ENCODE results near the gene FARSA.
"Not testable (repeated sequence)": the region's sequence is repeated elsewhere in the genome, so short reads cannot be mapped to it uniquely, and the experiment has no call there.

The FARSA gene

DNA sequence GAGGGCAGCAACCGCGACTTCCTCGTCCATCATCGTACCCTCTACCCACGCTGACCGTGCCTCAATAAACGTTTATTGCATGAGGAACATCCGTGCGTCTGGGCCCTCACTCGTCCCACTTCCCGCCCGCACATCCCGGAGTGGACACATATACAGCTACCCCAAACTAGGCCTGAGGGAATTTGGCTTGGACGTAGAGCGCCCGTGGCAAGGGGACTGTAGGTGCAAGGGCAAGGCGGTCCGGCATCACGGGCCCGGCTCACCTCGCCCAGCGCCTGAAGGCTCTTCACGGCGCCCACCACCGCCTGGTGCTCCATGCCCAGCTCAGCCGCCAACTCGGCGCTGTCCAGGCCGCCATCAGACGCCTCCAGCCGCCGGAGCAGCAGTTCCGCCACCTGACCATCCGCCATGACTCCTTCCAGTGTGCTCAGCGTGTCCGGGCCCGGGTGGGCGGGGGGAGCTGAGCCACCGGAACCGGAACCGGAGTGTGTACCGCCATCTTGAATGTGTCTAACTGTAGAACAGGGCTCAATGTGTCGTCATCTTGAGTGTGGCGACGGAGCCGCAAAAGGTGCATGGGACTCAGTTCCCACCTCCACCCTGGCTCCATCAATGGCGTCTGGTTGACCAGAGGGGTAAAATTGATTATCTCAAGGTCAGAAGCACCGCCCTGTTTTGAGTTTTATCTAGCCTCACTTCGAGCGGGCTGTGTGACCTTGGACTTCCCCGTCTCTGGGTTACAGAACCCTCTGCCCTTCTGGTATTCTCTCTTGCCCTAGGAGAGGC, at the start of gene FARSA:
TSS of gene FARSA (minus strand) at position 425 of the 786 bp plus-strand sequence. CDS start at position 410, 15 bp downstream.
- in situ Hi-C loops (cut with MboI; ENCODE audit: low sequenced_read_pairs): no loop called here

DNA sequence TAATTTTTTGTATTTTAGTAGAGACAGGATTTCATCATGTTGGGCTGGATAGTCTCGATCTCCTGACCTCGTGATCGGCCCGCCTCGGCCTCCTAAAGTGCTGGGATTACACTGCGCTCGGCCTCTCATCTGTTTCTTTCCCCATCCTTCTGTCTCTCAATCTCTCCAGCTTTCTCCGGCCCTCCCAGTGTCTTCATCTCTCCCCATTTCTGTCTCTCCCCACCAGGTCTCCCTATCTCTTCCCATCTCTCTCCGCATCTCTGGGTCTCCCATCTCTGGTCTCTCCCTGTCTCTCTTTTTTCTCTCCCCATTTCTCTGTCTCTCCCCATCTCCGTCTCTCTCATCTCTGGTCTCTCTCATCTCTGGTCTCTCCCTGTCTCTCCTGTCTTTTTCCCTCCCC, 49.6 kb upstream of the FARSA start:
- in situ Hi-C loops (cut with MboI; ENCODE audit: low sequenced_read_pairs): no loop called here

DNA sequence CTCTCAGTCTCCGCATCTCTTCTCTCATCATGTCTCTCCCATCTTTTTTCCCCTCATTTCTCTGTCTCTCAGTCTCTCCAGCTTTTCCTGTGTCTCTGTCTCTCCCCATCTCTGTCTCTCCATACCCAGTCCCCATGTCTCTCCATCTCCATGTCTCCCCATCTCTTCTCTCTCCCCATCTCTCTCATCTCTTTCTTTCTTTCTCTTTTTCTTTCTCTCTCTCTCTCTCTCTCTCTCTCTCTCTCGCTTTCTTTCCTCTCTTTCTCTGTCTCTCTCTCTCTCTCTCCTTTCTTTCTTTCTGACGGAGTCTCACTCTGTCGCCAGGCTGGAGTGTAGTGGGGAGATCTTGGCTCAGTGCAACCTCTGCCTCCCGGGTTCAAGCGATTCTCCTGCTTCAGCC, 49.1 kb upstream of the FARSA start:
- in situ Hi-C loops (cut with MboI; ENCODE audit: low sequenced_read_pairs): no loop called here

DNA sequence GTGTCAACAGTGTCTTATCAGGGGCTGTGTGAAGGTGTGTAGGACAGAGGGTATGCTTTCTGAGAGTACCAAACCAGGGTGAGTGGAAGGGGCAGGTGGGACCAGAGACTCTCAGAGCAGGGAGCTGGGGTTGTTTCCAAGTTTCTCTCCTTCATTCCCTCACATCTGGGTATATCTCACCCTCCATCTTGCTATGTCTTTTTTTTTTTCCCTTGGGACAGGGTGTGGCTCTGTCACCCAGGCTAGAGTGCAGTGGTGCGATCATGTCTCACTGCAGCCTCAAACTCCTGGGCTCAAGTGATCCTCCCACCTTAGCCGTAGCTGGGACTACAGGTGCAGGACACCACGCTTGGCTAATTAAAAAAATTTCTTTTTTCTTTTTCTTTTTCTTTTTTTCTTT, 46.5 kb upstream of the FARSA start:
- in situ Hi-C loops (cut with MboI; ENCODE audit: low sequenced_read_pairs): loop anchor here (5.0 to 10.0 kb wide), 3 partner anchors 112 to 615 kb away; no protein-coding TSS in a partner anchor

DNA sequence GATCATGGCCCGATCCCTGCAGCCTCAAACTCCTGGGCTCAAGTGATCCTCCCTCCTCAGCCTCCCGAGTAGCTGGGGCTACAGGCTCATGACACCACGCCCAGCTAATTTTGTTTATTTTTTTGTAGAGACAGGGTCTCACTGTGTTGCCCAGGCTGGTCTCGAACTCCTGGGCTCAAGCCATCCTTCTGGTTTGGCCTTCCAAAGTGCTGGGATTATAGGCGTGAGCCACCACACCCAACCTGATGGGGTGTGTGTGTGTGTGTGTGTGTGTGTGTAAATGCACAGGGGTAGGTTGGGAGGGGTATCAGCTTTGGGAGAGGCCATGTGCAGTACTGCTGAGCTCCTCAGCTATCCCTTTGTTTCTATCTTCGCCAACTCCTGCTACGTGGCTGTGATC, 42.6 kb upstream of the FARSA start:
- in situ Hi-C loops (cut with MboI; ENCODE audit: low sequenced_read_pairs): loop anchor here (5.0 to 10.0 kb wide), 3 partner anchors 116 to 619 kb away; no protein-coding TSS in a partner anchor

DNA sequence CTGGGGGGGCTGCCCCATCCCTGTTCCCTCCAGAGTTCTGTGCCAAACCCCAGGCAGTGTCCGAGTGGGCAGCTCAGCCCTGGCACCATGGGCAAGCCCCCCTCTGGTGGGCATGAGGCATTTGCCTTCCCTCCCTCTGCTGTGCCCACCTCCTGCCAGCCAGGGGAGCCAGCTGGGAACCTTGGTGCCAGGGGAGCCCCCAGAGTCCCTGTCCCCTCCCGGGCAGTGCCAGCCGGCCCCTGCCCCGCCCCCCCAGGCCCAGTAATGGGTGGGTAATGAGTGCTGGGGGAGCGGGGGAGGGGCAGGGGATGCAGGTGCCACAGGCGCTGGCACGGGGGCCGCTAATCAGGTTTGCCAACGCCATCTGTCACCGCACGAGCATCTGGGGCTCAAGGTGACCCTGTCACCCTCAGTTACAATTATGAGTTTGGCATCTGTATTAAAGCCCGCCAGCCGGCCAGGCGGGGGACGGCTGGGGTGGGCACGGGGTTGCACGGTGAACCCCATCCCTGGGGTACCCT, 41.8 kb upstream of the FARSA start:
- in situ Hi-C loops (cut with MboI; ENCODE audit: low sequenced_read_pairs): loop anchor here (5.0 to 10.0 kb wide), 3 partner anchors 117 to 620 kb away; no protein-coding TSS in a partner anchor

DNA sequence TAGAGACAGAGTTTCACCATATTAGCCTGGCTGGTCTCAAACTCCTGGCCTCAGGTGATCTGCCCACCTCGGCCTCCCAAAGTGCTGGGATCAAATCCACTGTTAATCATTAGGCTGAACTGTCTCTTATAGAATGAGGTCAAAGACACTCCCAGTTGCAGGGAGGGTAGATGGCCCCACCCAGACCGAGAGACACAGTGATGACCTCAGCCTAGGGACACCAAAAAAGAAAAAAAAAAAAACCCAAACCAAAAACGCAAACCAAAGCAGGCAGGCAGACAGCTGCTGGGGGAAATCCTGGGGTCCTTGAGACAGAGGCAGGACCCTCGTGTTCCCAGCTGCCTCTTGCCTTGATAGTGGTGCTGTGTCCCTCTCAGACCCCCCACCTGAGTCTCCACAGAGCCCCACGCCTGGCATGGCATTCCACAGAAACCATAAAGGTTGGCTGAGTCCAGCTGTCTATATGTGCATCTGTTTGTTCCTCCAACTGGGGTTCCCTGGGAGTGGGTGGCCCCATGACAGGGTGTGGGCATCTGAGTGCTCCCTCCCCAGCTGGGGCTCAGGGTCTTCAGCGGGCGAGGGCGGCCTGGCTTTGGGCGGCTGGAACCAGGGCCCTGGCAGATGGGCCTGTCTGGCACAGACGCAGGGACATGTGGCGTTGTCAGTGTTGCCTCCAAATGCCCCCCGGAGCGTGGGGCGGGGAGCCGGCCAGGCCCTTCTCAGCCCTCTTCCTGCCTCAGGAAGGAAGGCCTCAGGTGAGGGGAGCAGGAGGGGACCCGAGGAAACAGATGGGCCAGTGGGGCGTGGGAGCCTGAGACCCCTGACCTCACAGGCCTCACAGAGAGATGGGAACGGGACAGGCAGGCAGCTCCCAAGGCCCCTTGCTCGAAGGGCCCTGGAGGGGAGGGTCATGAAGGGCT, 41.0 kb upstream of the FARSA start:
- in situ Hi-C loops (cut with MboI; ENCODE audit: low sequenced_read_pairs): loop anchor here (5.0 to 10.0 kb wide), 3 partner anchors 118 to 620 kb away; no protein-coding TSS in a partner anchor

DNA sequence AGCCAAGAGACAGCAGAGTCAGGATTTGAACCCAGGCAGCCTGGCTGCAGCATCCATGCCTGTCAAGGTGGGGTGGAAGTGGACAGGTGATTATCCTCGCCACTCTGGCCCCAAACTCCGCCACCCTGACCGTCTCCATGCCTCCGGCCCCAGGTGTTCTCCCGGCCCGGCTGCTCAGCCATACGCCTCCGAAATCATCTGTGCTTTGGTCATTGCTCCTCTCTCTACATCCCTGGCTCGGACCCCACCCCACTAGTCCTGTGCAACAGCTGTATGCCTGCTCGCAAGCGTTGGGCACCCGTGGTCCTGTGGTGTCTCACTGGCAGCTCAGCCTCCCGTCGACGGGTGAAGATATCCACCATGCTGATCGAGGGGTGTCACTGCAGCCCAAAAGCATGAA, 39.7 kb upstream of the FARSA start:
- in situ Hi-C loops (cut with MboI; ENCODE audit: low sequenced_read_pairs): loop anchor here (10.0 kb wide), 2 partner anchors 292 to 622 kb away; no protein-coding TSS in a partner anchor

DNA sequence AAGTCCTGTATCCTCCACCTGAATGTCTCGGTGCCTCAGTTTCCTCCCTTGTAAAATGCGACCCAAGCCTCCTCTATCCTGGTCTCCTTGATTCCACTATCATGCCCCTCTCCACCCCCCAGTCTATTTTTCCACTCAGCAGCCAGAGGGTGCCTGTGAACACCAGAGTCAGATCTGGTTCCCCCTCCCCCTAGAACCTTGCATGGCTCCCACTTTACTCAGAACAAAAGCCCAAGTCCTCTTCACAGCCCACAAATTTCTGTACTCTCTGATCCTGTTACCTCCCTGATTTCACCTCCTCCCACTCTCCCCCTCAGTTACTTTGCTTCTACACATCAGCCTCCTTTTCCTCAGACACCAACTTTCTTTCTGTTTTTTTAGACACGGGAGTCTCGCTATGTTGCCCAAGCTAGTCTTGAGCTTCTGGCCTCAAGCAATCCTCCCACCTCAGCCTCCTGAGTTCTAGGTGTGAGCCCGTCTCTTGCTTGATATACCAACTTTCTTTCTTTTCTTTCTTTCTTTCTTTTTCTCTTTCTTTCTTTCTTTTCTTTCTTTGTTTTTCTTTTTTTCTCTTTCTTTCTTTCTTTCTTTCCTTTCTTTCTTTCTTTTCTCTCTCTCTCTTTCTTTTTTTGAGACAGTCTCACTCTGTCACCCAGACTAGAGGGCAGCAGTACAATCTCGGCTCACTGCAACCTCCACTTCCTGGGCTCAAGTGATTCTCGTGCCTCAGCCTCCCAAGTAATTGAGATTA, 36.7 kb upstream of the FARSA start:
- in situ Hi-C loops (cut with MboI; ENCODE audit: low sequenced_read_pairs): loop anchor here (10.0 kb wide), 2 partner anchors 295 to 625 kb away; no protein-coding TSS in a partner anchor

DNA sequence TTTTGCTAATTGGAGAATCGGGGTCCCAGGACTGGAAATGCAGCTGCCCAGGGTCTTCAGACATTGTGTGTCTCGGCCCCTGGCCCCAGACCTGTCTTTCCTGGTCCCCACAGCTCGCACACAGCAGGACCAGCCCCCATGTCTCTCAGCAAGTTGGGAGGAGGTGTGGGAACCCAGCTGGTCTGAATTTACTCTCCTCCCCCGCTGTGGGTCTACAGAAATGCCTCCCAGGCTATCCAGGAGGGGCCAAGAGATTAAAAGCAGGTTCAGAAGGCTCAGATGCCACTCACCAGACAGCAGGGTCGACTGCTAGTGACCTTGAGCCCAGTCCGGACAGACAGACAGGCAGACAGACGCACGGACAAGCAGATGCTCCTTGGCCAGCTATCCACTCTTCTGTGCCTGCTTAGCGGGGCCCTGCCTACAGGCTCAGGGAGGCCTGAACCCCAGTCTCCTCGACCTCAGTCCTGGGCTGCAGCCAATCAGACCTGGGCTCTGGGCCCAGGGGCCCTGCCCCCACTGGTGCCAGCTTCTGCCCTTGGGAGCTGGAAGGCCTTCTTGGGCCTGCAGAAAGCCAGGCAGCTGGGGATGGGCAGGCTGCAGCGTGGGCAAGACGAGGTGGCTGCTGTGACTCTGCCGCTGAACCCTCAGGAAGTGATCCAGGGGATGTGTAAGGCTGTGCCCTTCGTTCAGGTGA, 35.9 kb upstream of the FARSA start, which contains the start of gene DAND5:
TSS of gene DAND5 (plus strand) at position 285 of the 697 bp plus-strand sequence. CDS start at position 370, 85 bp downstream.
- in situ Hi-C loops (cut with MboI; ENCODE audit: low sequenced_read_pairs): no loop called here

DNA sequence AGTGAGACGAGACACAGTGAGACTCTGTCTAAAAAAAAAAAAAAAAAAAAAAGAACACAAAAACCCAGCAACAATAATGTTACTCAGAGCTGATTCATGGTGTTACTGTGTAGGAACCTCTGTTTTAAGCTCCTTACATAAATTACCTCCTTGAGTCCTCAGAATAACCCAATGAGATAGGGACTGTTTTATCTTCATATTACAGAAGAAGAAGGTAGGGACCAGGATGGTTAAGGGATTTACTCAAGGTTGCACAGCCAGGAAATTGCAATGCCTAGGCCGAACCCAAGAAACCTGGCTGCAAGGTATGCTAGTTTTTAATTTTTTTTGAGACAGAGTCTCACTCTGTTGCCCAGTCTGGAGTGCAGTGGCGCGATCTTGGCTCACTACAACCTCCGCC, 34.4 kb upstream of the FARSA start:
- in situ Hi-C loops (cut with MboI; ENCODE audit: low sequenced_read_pairs): no loop called here

DNA sequence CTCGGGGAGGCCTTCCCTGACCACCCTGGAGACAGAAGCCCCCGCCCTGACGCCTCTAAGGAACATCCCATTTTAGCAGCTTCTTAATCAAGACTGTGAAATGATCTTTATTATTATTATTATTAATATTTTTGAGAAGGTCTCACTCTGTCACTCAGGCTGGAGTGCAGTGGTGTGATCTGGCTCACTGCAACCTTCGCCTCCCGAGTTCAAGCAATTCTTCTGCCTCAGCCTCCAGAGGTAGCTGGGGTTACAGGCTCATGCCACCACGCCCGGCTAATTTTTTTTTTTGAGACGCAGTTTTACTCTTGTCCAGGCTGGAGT, 32.3 kb upstream of the FARSA start:
- in situ Hi-C loops (cut with MboI; ENCODE audit: low sequenced_read_pairs): no loop called here

DNA sequence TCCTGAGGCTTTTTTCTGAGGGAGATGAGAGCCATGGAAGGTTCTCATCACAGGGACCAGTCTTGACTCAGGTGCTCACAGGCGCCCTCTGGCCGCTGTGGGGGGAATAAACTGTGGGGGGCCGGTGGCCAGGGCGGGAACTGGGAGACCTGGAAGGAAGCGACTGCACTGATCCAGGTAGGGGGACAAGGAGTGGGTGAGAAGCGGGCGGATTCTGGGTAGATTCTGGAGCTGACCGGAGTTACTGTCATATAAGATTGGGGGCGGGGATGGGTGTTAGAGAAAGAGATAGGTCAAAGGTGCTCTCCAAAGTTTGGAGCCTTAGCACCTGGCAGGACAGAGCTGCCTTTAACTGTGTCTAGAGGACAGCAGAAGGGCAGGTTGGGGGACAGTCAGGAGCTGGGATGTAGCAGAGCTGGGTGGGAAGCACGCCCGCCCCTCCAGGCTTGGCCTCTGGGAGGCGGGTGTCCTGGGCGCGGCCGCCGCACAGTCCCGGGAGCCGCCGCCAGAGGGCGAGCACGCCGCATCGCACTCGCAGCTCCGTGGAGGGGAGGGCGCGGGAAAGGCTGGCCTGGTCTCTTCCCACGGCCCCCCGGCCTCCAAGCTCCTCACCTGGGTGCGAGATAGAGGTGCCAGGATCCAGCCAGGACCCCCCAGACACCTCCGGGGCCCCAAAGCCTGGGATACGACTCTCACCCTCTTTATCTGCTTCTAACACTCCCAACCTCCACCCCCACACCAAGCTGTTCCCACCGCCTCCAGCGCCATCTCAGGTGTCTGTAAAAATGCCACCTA, 31.7 kb upstream of the FARSA start:
- in situ Hi-C loops (cut with MboI; ENCODE audit: low sequenced_read_pairs): no loop called here

DNA sequence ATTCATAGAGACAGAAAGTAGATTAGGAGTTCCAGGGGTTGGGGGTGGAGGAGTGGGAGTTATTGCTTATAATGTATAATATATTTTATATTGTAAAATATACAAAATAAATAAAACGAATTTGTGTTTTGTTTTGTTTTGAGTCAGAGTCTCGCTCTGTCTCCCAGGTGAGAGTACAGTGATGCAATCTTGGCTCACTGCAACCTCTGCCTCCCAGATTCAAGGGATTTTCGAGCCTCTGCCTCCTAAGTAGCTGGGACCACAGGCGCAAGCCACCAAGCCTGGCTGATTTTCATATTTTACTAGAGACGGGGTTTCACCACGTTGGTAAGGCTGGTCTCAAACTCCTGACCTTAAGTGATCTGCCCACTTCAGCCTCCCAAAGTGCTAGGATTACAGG, 26.0 kb upstream of the FARSA start:
- in situ Hi-C loops (cut with MboI; ENCODE audit: low sequenced_read_pairs): no loop called here

DNA sequence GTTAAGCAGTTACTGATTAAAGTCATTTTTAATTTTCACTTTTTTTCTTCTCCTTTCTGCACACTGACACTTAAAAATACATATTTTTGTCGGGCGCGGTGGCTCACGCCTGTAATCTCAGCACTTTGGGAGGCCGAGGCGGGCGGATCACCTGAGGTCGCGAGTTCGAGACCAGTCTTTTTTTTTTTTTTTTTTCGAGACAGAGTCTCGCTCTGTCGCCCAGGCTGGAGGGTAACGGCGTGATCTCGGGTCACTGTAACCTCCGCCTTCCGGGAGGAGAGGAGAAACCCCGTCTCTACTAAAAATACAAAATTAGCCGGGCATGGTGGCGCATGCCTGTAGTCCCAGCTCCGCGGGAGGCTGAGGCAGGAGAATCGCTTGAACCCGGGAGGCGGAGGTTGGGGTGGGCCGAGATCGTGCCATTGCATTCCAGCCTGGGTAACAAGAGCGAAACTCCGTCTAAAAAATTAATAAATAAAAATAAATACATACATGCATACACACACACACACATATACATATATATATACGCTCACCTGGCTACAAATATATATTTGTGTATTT, 24.0 kb upstream of the FARSA start:
- in situ Hi-C loops (cut with MboI; ENCODE audit: low sequenced_read_pairs): not testable (repeated sequence)

DNA sequence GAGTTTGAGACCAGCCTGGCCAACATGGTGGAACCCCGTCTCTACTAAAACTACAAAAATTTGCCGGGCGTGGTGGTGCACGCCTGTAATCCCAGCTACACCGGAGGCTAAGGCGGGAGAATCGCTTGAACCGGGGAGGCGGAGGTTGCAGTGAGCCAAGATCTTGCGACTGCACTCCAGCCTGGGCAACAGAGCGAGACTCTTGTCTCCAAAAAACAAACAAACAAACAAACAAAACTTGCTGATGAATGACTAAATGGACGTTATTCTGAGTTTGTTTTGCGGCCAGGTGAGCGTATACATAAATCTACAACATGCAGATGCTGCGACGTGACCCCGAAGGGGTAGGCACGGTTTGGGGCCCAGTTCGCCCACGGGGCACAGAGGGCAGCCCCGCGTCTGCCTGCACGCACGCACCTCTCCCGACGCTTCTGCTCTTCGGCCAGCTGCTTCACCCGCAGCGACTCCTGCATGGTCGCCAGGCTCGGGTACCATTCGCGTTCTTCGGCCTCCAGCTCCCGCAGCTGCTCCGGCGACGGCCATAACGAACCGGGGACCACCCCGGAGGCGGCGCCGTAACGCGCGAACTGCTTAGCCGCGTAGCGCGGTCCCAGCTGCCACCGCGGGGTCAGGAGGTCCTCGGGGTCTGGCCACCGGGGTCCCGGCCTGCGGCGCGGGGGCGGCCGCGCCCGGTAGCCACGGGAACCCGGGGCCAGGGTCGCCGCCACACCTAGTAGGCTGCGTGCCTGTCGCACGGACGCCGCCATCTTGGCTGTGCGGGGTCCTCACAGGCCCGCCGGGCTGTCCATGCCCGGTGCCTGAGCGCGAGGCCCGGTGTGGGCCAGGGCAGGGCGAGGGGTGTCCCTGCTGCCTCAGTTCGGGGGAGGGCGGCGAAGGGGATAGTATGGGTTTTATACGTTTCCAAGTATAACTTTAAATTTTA, 23.2 kb upstream of the FARSA start, which contains the start of gene GADD45GIP1:
TSS of gene GADD45GIP1 (minus strand) at position 778 of the 943 bp plus-strand sequence. CDS start at position 767, 11 bp downstream.
- in situ Hi-C loops (cut with MboI; ENCODE audit: low sequenced_read_pairs): no loop called here

DNA sequence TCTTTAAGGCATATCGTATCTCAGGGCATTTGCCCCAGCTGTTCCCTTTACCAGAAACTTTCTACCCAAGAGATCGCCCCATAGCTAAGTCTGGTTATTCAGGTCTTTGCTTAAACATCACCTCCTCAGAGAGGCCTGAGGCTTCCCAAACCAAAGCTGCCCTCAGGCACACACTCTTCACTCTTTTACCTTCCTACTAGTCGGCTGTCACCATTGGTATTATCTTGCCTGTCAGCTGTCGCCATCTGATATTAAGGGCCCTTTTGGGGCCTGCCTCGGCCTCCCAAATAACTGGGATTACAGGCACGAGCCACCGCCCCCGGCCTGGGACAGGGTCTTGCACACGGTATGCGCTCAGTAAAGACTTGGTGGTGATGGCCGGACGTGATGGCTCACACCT, 22.5 kb upstream of the FARSA start:
- in situ Hi-C loops (cut with MboI; ENCODE audit: low sequenced_read_pairs): no loop called here

All from HL-60/S4 (cell line).